ENCODE data around the gene TTC21B. TPM values are rescaled to one million over a fixed set of nuclear protein-coding genes. Genes with fewer than 3 reads are reported as not detected.

TTC21B gene
- total RNA-seq, 2 experiments from 2014 or later = 26.2 to 29.8 TPM

GRCh38 chr2:165840333-165840958 lies 113.1 kb downstream of the TTC21B start:
- DNase-seq (ENCODE audit: low spot score) = no peak
- Histone ChIP-seq H3K9me3 (ENCODE audit: low read length) (no peaks in the 10 kb centered on the region), H3K4me3 (ENCODE audit: low read depth, low read length, poor library complexity, severe bottlenecking) (no peak overlapping the region), H3K27ac (ENCODE audit: low read depth, low read length, poor library complexity, severe bottlenecking) (no peak overlapping the region), H2AFZ (ENCODE audit: low read length) (no peak overlapping the region), H3K4me1 (ENCODE audit: insufficient read depth, low read length, poor library complexity, severe bottlenecking) (no peaks in the 10 kb centered on the region), H3K4me2 (ENCODE audit: low read length) (no peak overlapping the region), H3K9me2 (ENCODE audit: insufficient read depth, low read length) (no peaks in the 10 kb centered on the region), H3K36me3 (ENCODE audit: insufficient read depth, low read length) (no peaks in the 10 kb centered on the region), H3K79me2 (ENCODE audit: insufficient read depth, low read depth, low read length) (no peaks in the 10 kb centered on the region), H4K20me1 (ENCODE audit: insufficient read depth, low read length) (no peaks in the 10 kb centered on the region)
- ChIA-PET CTCF (ENCODE audit: unreplicated experiment) (no interaction called here), POLR2A (interaction anchor here (0.6 to 1.1 kb wide), 2 partner anchors 9 to 797 kb away, joined by 3 to 5 read pairs; no protein-coding TSS in a partner anchor)
- no TSS peak for BruUV-seq (replicated peaks)
- TF ChIP-seq EZH2phosphoT487 (IDR thresholded peaks at IDR 0.05; ENCODE audit: borderline replicate concordance, low read depth, low read length) (no peak), CTCF (conservative IDR thresholded peaks at IDR 0.05; ENCODE audit: low read length) (no peak)
- intact Hi-C loops (cut with micrococcal nuclease; ENCODE audit: unreplicated experiment) = no loop called here

- H3K79me2 ChIP-seq (ENCODE audit: insufficient read depth, low read depth, low read length) = no peaks in the 10 kb centered on the region
- no peaks in the 10 kb centered on the region for H3K36me3 ChIP-seq (ENCODE audit: insufficient read depth, low read length)
- BruUV-seq (replicated peaks) = no TSS peak
- TF ChIP-seq EZH2phosphoT487 (IDR thresholded peaks at IDR 0.05; ENCODE audit: borderline replicate concordance, low read depth, low read length) (no peak), CTCF (conservative IDR thresholded peaks at IDR 0.05; ENCODE audit: low read length) (no peak)
- H3K9me3 ChIP-seq (ENCODE audit: low read length) = no peaks in the 10 kb centered on the region
- no peak overlapping the region for H2AFZ ChIP-seq (ENCODE audit: low read length)
- no peak for DNase-seq (ENCODE audit: low spot score)
- CTCF ChIA-PET (ENCODE audit: unreplicated experiment) = no interaction called here
- no peaks in the 10 kb centered on the region for H3K4me1 ChIP-seq (ENCODE audit: insufficient read depth, low read length, poor library complexity, severe bottlenecking)
- no peak overlapping the region for H3K27ac ChIP-seq (ENCODE audit: low read depth, low read length, poor library complexity, severe bottlenecking)
- H3K9me2 ChIP-seq (ENCODE audit: insufficient read depth, low read length) = no peaks in the 10 kb centered on the region
- no peaks in the 10 kb centered on the region for H4K20me1 ChIP-seq (ENCODE audit: insufficient read depth, low read length)
- intact Hi-C loops (cut with micrococcal nuclease; ENCODE audit: unreplicated experiment) = no loop called here
- H3K4me2 ChIP-seq (ENCODE audit: low read length) = no peak overlapping the region
- POLR2A ChIA-PET = interaction anchor here (1.1 kb wide), 1 partner anchor 796 kb away, joined by 3 read pairs; no protein-coding TSS in a partner anchor
- no peak overlapping the region for H3K4me3 ChIP-seq (ENCODE audit: low read depth, low read length, poor library complexity, severe bottlenecking)
These were observed 114.0 kb downstream of the TTC21B start for GRCh38 chr2:165839610-165840009.

- H3K36me3 ChIP-seq (ENCODE audit: insufficient read depth, low read length) = no peaks in the 10 kb centered on the region
- ChIA-PET CTCF (ENCODE audit: unreplicated experiment) (no interaction called here), POLR2A (interaction anchor here (1.2 kb wide), 1 partner anchor 24 kb away, joined by 3 read pairs; no protein-coding TSS in a partner anchor)
- H3K4me1 ChIP-seq (ENCODE audit: insufficient read depth, low read length, poor library complexity, severe bottlenecking) = no peaks in the 10 kb centered on the region
- no peaks in the 10 kb centered on the region for H3K9me2 ChIP-seq (ENCODE audit: insufficient read depth, low read length)
- TF ChIP-seq CTCF (conservative IDR thresholded peaks at IDR 0.05; ENCODE audit: low read length) (no peak), EZH2phosphoT487 (IDR thresholded peaks at IDR 0.05; ENCODE audit: borderline replicate concordance, low read depth, low read length) (no peak)
- no peak for DNase-seq (ENCODE audit: low spot score)
- H2AFZ ChIP-seq (ENCODE audit: low read length) = no peak overlapping the region
- H3K79me2 ChIP-seq (ENCODE audit: insufficient read depth, low read depth, low read length) = no peaks in the 10 kb centered on the region
- no peak overlapping the region for H3K4me2 ChIP-seq (ENCODE audit: low read length)
- H4K20me1 ChIP-seq (ENCODE audit: insufficient read depth, low read length) = no peaks in the 10 kb centered on the region
- H3K27ac ChIP-seq (ENCODE audit: low read depth, low read length, poor library complexity, severe bottlenecking) = no peak overlapping the region
- no peak overlapping the region for H3K4me3 ChIP-seq (ENCODE audit: low read depth, low read length, poor library complexity, severe bottlenecking)
- H3K9me3 ChIP-seq (ENCODE audit: low read length) = no peaks in the 10 kb centered on the region
- no TSS peak for BruUV-seq (replicated peaks)
- intact Hi-C loops (cut with micrococcal nuclease; ENCODE audit: unreplicated experiment) = no loop called here
These were observed 116.5 kb downstream of the TTC21B start for GRCh38 chr2:165837122-165837521.

Data from OCI-LY7 (cell line).